HK-2 (cell line): ENCODE results near the gene ZYG11B.
"Not testable (repeated sequence)": the region's sequence is repeated elsewhere in the genome, so short reads cannot be mapped to it uniquely, and the experiment has no call there.

Source experiments
- DNase-seq: peaks from one replicate; pipeline ENCODE4 v3.0.0-alpha.2; 2018; ENCODE audit not compliant: unreplicated experiment

ZYG11B gene

GRCh38 chr1:52756020-52756419 is 29.8 kb downstream of the ZYG11B start:
- no peak for DNase-seq

- DNase-seq, result no peak
Measured at GRCh38 chr1:52759908-52760307, 33.7 kb downstream of the ZYG11B start.

- no peak for DNase-seq
Measured at GRCh38 chr1:52767596-52768280, 41.5 kb downstream of the ZYG11B start.

- DNase-seq, result no peak
Measured at GRCh38 chr1:52769346-52770033, 43.2 kb downstream of the ZYG11B start.

- no peak for DNase-seq
Measured at GRCh38 chr1:52771384-52771783, 45.1 kb downstream of the ZYG11B start.

GRCh38 chr1:52786148-52786547 is 59.9 kb downstream of the ZYG11B start:
- DNase-seq, result no peak

GRCh38 chr1:52790429-52790828 is 64.2 kb downstream of the ZYG11B start:
- not testable (repeated sequence) for DNase-seq

GRCh38 chr1:52792036-52792435 is 65.8 kb downstream of the ZYG11B start:
- no peak for DNase-seq

GRCh38 chr1:52793717-52794116 is 67.5 kb downstream of the ZYG11B start:
- DNase-seq, result not testable (repeated sequence)

GRCh38 chr1:52795464-52795863 is 69.2 kb downstream of the ZYG11B start:
- no peak for DNase-seq

- DNase-seq, result no peak
Measured at GRCh38 chr1:52798331-52798730, 72.1 kb downstream of the ZYG11B start.

GRCh38 chr1:52801011-52801410 is 74.8 kb downstream of the ZYG11B start:
- no peak for DNase-seq

- not testable (repeated sequence) for DNase-seq
Measured at GRCh38 chr1:52804083-52804482, 77.8 kb downstream of the ZYG11B start.

- DNase-seq, result peak; percentile 10
Measured at GRCh38 chr1:52814465-52814864, 88.2 kb downstream of the ZYG11B start.

- not testable (repeated sequence) for DNase-seq
Measured at GRCh38 chr1:52820830-52821229, 94.6 kb downstream of the ZYG11B start.

- DNase-seq, result no peak
Measured at GRCh38 chr1:52825868-52826267, 99.6 kb downstream of the ZYG11B start.

GRCh38 chr1:52834798-52835197 is 108.5 kb downstream of the ZYG11B start:
- no peak for DNase-seq

- DNase-seq, result no peak
Measured at GRCh38 chr1:52836035-52836434, 109.8 kb downstream of the ZYG11B start.

GRCh38 chr1:52839175-52839574 is 112.9 kb downstream of the ZYG11B start:
- not testable (repeated sequence) for DNase-seq

- DNase-seq, result peak; percentile 95
Measured at GRCh38 chr1:52842643-52843310, 116.5 kb downstream of the ZYG11B start, which contains the start of gene ZYG11A. TSS of gene ZYG11A (plus strand) at chr1:52842760. CDS start at chr1:52842884, 124 bp downstream.

- DNase-seq, result not testable (repeated sequence)
Measured at GRCh38 chr1:52845119-52845518, 118.9 kb downstream of the ZYG11B start.

GRCh38 chr1:52848423-52848822 is 122.2 kb downstream of the ZYG11B start:
- no peak for DNase-seq

- no peak for DNase-seq
Measured at GRCh38 chr1:52850951-52851350, 124.7 kb downstream of the ZYG11B start.
